GM23248 (cell line): ENCODE data around the gene CCDC74A. TPM values are rescaled to one million over a fixed set of nuclear protein-coding genes. Genes with fewer than 3 reads are reported as not detected.
"Not testable (repeated sequence)": the region's sequence is repeated elsewhere in the genome, so short reads cannot be mapped to it uniquely, and the experiment has no call there.

Source experiments
- DNase-seq: peaks from one replicate; pipeline ENCODE4 v3.0.0-alpha.2; 2015
- H2AFZ ChIP-seq: fragments of 200-600 bp; sonication (generic); 2 replicates; pipeline ENCODE4 v1.6.1; 2016; ENCODE audit warnings: antibody characterized with exemption
- H3F3A ChIP-seq: fragments of 200-600 bp; sonication (generic); 2 replicates; pipeline ENCODE4 v1.6.1; 2016; ENCODE audit warnings: mild to moderate bottlenecking, antibody characterized with exemption, mixed run types; ENCODE audit not compliant: insufficient read depth
- H3K27ac ChIP-seq: fragments of 200-600 bp; sonication (generic); 2 replicates; pipeline ENCODE4 v1.5.1; 2016; ENCODE audit warnings: mild to moderate bottlenecking
- H3K27me3 ChIP-seq: fragments of 200-600 bp; sonication (generic); replicated peaks from 2 replicates; pipeline ENCODE4 v1.6.1; 2016; ENCODE audit warnings: mild to moderate bottlenecking; ENCODE audit not compliant: insufficient read depth
- H3K36me3 ChIP-seq: fragments of 200-600 bp; sonication (generic); 2 replicates; pipeline ENCODE4 v1.6.1; 2016; ENCODE audit warnings: low read depth, mild to moderate bottlenecking
- H3K4me1 ChIP-seq: fragments of 200-600 bp; sonication (generic); 2 replicates; pipeline ENCODE4 v1.6.1; 2016; ENCODE audit warnings: mild to moderate bottlenecking; ENCODE audit not compliant: insufficient read depth
- H3K4me2 ChIP-seq: fragments of 200-600 bp; sonication (generic); one replicate; pipeline ENCODE4 v1.6.1; 2016; ENCODE audit warnings: mild to moderate bottlenecking; ENCODE audit not compliant: unreplicated experiment
- H3K4me3 ChIP-seq: fragments of 200-600 bp; sonication (generic); 2 replicates; pipeline ENCODE4 v1.5.1; 2016; ENCODE audit warnings: mild to moderate bottlenecking
- H3K79me2 ChIP-seq: fragments of 200-600 bp; sonication (generic); 2 replicates; pipeline ENCODE4 v1.6.1; 2016; ENCODE audit warnings: mild to moderate bottlenecking; ENCODE audit not compliant: insufficient read depth
- H3K9ac ChIP-seq: fragments of 200-600 bp; sonication (generic); 2 replicates; pipeline ENCODE4 v1.6.1; 2016; ENCODE audit warnings: mild to moderate bottlenecking
- H3K9me2 ChIP-seq: fragments of 200-600 bp; sonication (generic); 2 replicates; pipeline ENCODE4 v1.6.1; 2016; ENCODE audit warnings: mixed run types, mild to moderate bottlenecking, moderate library complexity; ENCODE audit not compliant: insufficient read depth
- H3K9me3 ChIP-seq: fragments of 200-600 bp; sonication (generic); one replicate; pipeline ENCODE4 v1.6.1; 2017; ENCODE audit warnings: low read depth
- H4K20me1 ChIP-seq: fragments of 200-600 bp; sonication (generic); 2 replicates; pipeline ENCODE4 v1.6.0; 2016; ENCODE audit not compliant: insufficient read depth
- EZH2 ChIP-seq: fragments of 200-600 bp; sonication (generic); IDR thresholded peaks from 2 replicates; pipeline ENCODE4 v1.6.1; 2018; ENCODE audit warnings: antibody characterized with exemption, mild to moderate bottlenecking; ENCODE audit not compliant: insufficient read depth, poor library complexity, severe bottlenecking
- EZH2phosphoT487 ChIP-seq: fragments of 200-600 bp; sonication (generic); IDR thresholded peaks from 2 replicates; pipeline ENCODE4 v1.6.1; 2018; ENCODE audit warnings: antibody characterized with exemption, moderate library complexity, mild to moderate bottlenecking, low read depth; ENCODE audit not compliant: insufficient read depth
- WGBS, 2 experiments: methylation state at CpG; one replicate each; pipeline ENCODE4 v1.1.6; 2015 to 2017; ENCODE audit warnings: low lambda C conversion rate in 2 of 2, low coverage in 1 of 2; ENCODE audit errors: missing lambda C conversion rate in 2 of 2; 5-methylcytosine and 5-hydroxymethylcytosine counted together
- in situ Hi-C: fragments of 300-500 bp; cut with MboI; formaldehyde crosslinking; loops from 2 replicates; pipeline ENCODE4 v1.15.0; 2020
- polyA plus RNA-seq: library from polyadenylated mRNA; unstranded; fragments of >200 nt; fragmentation: Nextera tagmentation; extraction: Ambion mirVana; gene quantifications from 2 replicates; pipeline ENCODE4 v1.2.1, GENCODE V29; 2016
- total RNA-seq: library from RNA; depleted of rRNA; stranded (reverse); fragments of >200 nt; shearing (Covaris generic); gene quantifications from 2 replicates; pipeline ENCODE4 v1.2.3, GENCODE V29; 2014

The CCDC74A gene
- total and polyA plus RNA-seq, 2 experiments from 2014 or later: 11.3 to 15.0 TPM

- DNase-seq, H3K27ac ChIP-seq, in situ Hi-C loops, H3K9me3 ChIP-seq, H3K79me2 ChIP-seq, H3F3A ChIP-seq, H3K4me3 ChIP-seq, H4K20me1 ChIP-seq, H3K4me1 ChIP-seq, H3K36me3 ChIP-seq, H3K27me3 ChIP-seq, H3K9ac ChIP-seq, H2AFZ ChIP-seq, H3K9me2 ChIP-seq, H3K4me2 ChIP-seq: not testable (repeated sequence)
- WGBS, 2 experiments: 89 to 100% methylated on average over 2 to 4 of the region's 13 CpGs
Observed at GRCh38 chr2:131534317-131534672, 6.6 kb downstream of the CCDC74A start.

GRCh38 chr2:131534965-131535364 lies 7.3 kb downstream of the CCDC74A start:
- H3K9me3 ChIP-seq, in situ Hi-C loops, H2AFZ ChIP-seq, H3K27ac ChIP-seq, H3K4me2 ChIP-seq, H3K4me3 ChIP-seq, DNase-seq, H4K20me1 ChIP-seq, H3K4me1 ChIP-seq, H3K36me3 ChIP-seq, H3K27me3 ChIP-seq, H3F3A ChIP-seq, H3K9me2 ChIP-seq, H3K79me2 ChIP-seq, H3K9ac ChIP-seq: not testable (repeated sequence)
- 81 to 88% methylated on average over 11 of the region's 11 CpGs for WGBS, 2 experiments

- Histone ChIP-seq H3K27me3 (no peaks in the 10 kb centered on the region), H4K20me1 (no peaks in the 10 kb centered on the region), H3K4me3 (no peak overlapping the region), H3K9ac (no peak overlapping the region), H3K79me2 (no peaks in the 10 kb centered on the region), H3K9me3 (no peaks in the 10 kb centered on the region), H3F3A (no peaks in the 10 kb centered on the region), H3K36me3 (no peaks in the 10 kb centered on the region), H3K4me1 (no peaks in the 10 kb centered on the region), H3K4me2 (no peak overlapping the region), H2AFZ (no peak overlapping the region), H3K9me2 (no peaks in the 10 kb centered on the region), H3K27ac (no peak overlapping the region)
- WGBS, 2 experiments: 51 to 63% methylated on average over 4 of the region's 4 CpGs
- DNase-seq: no peak
- in situ Hi-C loops: no loop called here
- TF ChIP-seq EZH2 (no peak), EZH2phosphoT487 (no peak)
Observed at GRCh38 chr2:131535526-131535925, 7.8 kb downstream of the CCDC74A start.

- WGBS, 2 experiments: 68 to 81% methylated on average over 13 to 14 of the region's 21 CpGs
- not testable (repeated sequence) for DNase-seq
Observed at GRCh38 chr2:131535951-131536826, 8.5 kb downstream of the CCDC74A start.

GRCh38 chr2:131536841-131537240 lies 9.2 kb downstream of the CCDC74A start:
- H3K4me2 ChIP-seq, H4K20me1 ChIP-seq, H3K4me1 ChIP-seq, H3K36me3 ChIP-seq, H3K27me3 ChIP-seq, H3K79me2 ChIP-seq, H3K27ac ChIP-seq, H3K4me3 ChIP-seq, H2AFZ ChIP-seq, H3F3A ChIP-seq, in situ Hi-C loops, DNase-seq, H3K9ac ChIP-seq, H3K9me2 ChIP-seq, H3K9me3 ChIP-seq: not testable (repeated sequence)
- 84 to 100% methylated on average over 1 to 14 of the region's 14 CpGs for WGBS, 2 experiments

More at GRCh38 chr2:131535951-131536826, 8.5 kb downstream of the CCDC74A start:
- H3F3A ChIP-seq, H3K9me3 ChIP-seq, H4K20me1 ChIP-seq, H3K4me3 ChIP-seq, H3K4me2 ChIP-seq, H3K27me3 ChIP-seq, H3K36me3 ChIP-seq, H3K9me2 ChIP-seq, H3K4me1 ChIP-seq, H3K27ac ChIP-seq, in situ Hi-C loops, H3K79me2 ChIP-seq, H3K9ac ChIP-seq, H2AFZ ChIP-seq: not testable (repeated sequence)

GRCh38 chr2:131538856-131539255 lies 11.2 kb downstream of the CCDC74A start:
- WGBS, 2 experiments: 84 to 87% methylated on average over 13 of the region's 13 CpGs
- H3K9me2 ChIP-seq, DNase-seq, H2AFZ ChIP-seq, H4K20me1 ChIP-seq, H3K4me2 ChIP-seq, H3K27ac ChIP-seq, H3K27me3 ChIP-seq, H3K9ac ChIP-seq, H3K4me3 ChIP-seq, H3K36me3 ChIP-seq, H3F3A ChIP-seq, in situ Hi-C loops, H3K79me2 ChIP-seq, H3K4me1 ChIP-seq, H3K9me3 ChIP-seq: not testable (repeated sequence)
